Measurements from ENCODE around the gene POMC. TPM values are rescaled to one million over a fixed set of nuclear protein-coding genes. Genes with fewer than 3 reads are reported as not detected.

POMC gene
- polyA plus RNA-seq, 1 experiment = 0.43 TPM

DNA sequence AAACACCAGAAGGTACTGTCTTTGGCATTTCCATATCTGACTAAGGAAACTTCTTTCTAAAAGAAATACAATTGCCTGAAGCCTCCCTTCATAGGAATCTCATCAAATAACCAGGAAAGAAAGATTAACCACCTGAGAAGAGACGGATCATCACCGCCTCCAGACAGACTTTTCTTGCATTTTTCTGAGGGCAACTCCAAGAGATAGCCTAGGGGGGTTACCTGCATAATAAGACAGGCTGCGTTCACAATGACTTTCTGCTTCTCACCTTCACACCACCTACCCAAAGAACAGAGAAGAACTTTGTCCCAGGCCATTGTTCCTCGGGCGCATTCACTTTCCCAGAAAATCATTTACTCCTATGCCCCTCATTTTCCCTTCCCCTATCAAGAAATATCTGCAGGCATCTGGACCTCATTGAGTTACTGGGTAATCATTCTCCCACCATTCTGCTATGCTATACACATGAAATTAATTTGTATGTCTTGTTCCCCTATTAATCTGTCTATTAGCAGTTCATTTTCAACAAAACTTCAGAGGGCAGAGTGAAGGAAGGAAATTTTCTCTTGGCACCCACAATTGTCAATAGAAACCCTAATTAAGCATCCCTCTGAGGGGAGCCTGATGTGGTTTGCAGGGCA, 8.3 kb upstream of the POMC start:
- CTCF ChIA-PET = no interaction called here
- TF ChIP-seq CTCF (IDR thresholded peaks at IDR 0.05; ENCODE audit: insufficient read depth, low read depth, low read length) = no peak
- DNase-seq (ENCODE audit: low read depth) = no peak
- H3K27me3 ChIP-seq (ENCODE audit: control insufficient read depth, insufficient read depth, low read length) = peaks cover 8% of the 10 kb centered on the region
- no peaks in the 10 kb centered on the region for H3K36me3 ChIP-seq (ENCODE audit: control insufficient read depth, insufficient read depth, low read length)
- no peak overlapping the region for H3K4me3 ChIP-seq (ENCODE audit: low read depth, low read length)
- POLR2A ChIA-PET = no interaction called here

DNA sequence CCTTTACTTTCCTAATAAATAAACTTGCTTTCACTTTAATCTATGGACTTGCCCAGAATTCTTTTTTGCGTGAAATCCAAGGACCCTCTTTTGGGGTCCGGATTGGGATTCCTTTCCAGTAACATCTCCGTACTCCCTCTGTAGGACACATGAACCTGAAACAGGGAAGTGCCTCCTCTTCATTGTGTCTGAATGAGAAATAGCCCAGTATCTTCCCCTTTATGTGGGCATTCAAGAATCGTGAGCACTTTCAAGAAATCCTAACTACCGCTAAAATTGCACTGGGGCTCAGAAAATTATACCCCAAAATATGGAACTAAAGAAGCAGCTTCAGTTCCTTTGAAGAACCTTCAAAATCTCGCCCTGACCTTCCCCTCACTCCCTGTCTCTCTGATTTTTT, 7.8 kb upstream of the POMC start:
- Histone ChIP-seq H3K4me3 (ENCODE audit: low read depth, low read length) (no peak overlapping the region), H3K36me3 (ENCODE audit: control insufficient read depth, insufficient read depth, low read length) (no peaks in the 10 kb centered on the region), H3K27me3 (ENCODE audit: control insufficient read depth, insufficient read depth, low read length) (peaks cover 8% of the 10 kb centered on the region)
- no peak for DNase-seq (ENCODE audit: low read depth)
- ChIA-PET CTCF (no interaction called here), POLR2A (no interaction called here)
- no peak for TF ChIP-seq CTCF (IDR thresholded peaks at IDR 0.05; ENCODE audit: insufficient read depth, low read depth, low read length)

DNA sequence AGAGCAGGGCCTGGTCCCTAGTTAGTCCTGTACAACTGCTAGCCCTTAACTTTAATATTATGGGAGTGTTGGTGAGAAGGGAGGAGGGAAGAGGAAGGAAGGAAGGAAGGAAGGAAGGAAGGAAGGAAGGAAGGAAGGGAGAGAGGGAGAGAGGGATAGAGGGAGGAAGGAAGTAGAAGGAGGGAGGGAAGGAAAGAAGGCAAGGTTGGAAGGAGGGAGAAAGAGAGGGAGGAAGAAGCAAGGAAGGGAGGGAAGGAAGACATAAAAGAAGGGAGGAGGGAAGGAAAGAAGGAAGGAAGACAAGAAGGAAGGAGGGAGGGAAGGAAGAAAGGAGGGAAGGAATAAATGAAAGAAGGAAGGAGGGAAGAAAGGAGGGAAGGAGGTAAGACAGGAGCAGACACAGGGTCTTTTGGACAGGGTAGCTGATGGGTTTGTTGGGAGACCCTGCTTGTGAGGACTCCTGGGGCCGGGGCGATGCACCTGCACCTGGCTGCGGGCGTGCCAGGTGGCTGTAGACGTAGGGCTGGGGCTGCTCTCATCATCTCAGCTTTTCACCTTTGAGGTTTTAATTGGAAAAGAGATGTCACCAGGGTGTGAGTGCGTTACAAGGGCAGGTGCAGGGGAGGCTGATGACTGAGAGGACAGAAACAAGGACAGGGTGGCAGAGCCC, 5.9 kb upstream of the POMC start:
- ChIA-PET CTCF (interaction anchor here (1.2 kb wide), 1 partner anchor 33 kb away, joined by 3 read pairs; no protein-coding TSS in a partner anchor), POLR2A (no interaction called here)
- no peak for DNase-seq (ENCODE audit: low read depth)
- peaks cover 17% of the 10 kb centered on the region for H3K27me3 ChIP-seq (ENCODE audit: control insufficient read depth, insufficient read depth, low read length)
- no peaks in the 10 kb centered on the region for H3K36me3 ChIP-seq (ENCODE audit: control insufficient read depth, insufficient read depth, low read length)
- TF ChIP-seq CTCF (IDR thresholded peaks at IDR 0.05; ENCODE audit: insufficient read depth, low read depth, low read length) = no peak
- H3K4me3 ChIP-seq (ENCODE audit: low read depth, low read length) = no peak overlapping the region

GRCh38 chr2:25173719-25174118, 5.3 kb upstream of the POMC start:
- TF ChIP-seq CTCF (IDR thresholded peaks at IDR 0.05; ENCODE audit: insufficient read depth, low read depth, low read length) = no peak
- peaks cover 23% of the 10 kb centered on the region for H3K27me3 ChIP-seq (ENCODE audit: control insufficient read depth, insufficient read depth, low read length)
- ChIA-PET POLR2A (interaction anchor here (0.7 kb wide), 1 partner anchor 997 kb away, joined by 16 read pairs; no protein-coding TSS in a partner anchor), CTCF (no interaction called here)
- DNase-seq (ENCODE audit: low read depth) = no peak
- H3K4me3 ChIP-seq (ENCODE audit: low read depth, low read length) = no peak overlapping the region
- no peaks in the 10 kb centered on the region for H3K36me3 ChIP-seq (ENCODE audit: control insufficient read depth, insufficient read depth, low read length)

- DNase-seq (ENCODE audit: low read depth) = no peak
- no peaks in the 10 kb centered on the region for H3K36me3 ChIP-seq (ENCODE audit: control insufficient read depth, insufficient read depth, low read length)
- CTCF ChIA-PET = no interaction called here
- POLR2A ChIA-PET = no interaction called here
- no peak for TF ChIP-seq CTCF (IDR thresholded peaks at IDR 0.05; ENCODE audit: insufficient read depth, low read depth, low read length)
- no peak overlapping the region for H3K4me3 ChIP-seq (ENCODE audit: low read depth, low read length)
- H3K27me3 ChIP-seq (ENCODE audit: control insufficient read depth, insufficient read depth, low read length) = peaks cover 40% of the 10 kb centered on the region
Measured at GRCh38 chr2:25170888-25171287, 2.5 kb upstream of the POMC start.
